Naive thymus-derived CD8-positive, alpha-beta T cell (primary cell): ENCODE results near the gene TTC24. TPM values are rescaled to one million over a fixed set of nuclear protein-coding genes. Genes with fewer than 3 reads are reported as not detected.

Source experiments
- ATAC-seq, 2 donors: fragments of 150-1000 bp; cut with Tn5 transposase in 1 of 2; sonication (Bioruptor Pico), chemical (Tn5 transposase) in 1 of 2; 1 replicate in 1 of 2; 2 replicates in 1 of 2; pipeline ENCODE4 v1.10.0; 2021; ENCODE audit warnings: mild to moderate bottlenecking in 2 of 2, moderate library complexity in 2 of 2
- POLR2A ChIA-PET: fragments of 350-600 bp; sonication (Branson Sonifier 250); formaldehyde crosslinking; loops from one replicate; lab custom pipeline; 2021; ENCODE audit warnings: antibody characterized with exemption; lab: Charles Lee
- DNase-seq, 10 donors: peaks; one replicate each; pipeline versions ENCODE4 v3.0.0 to v3.0.0-alpha.2; 2020 to 2022
- H3K27ac Mint-ChIP-seq, 10 donors: one replicate each; pipeline ENCODE4 v1.8.0; 2020 to 2022; ENCODE audit warnings: mild to moderate bottlenecking in 10 of 10, mixed read lengths in 10 of 10, moderate library complexity in 4 of 10, inconsistent platforms in 1 of 10
- H3K27me3 Mint-ChIP-seq, 5 donors: one replicate each; pipeline ENCODE4 v1.8.0; 2021 to 2022; ENCODE audit warnings: mixed read lengths in 5 of 5
- H3K36me3 Mint-ChIP-seq, 3 donors: one replicate each; pipeline ENCODE4 v1.8.0; 2020 to 2022; ENCODE audit warnings: mixed read lengths in 3 of 3, mild to moderate bottlenecking in 2 of 3, inconsistent platforms in 1 of 3
- H3K4me1 Mint-ChIP-seq, 4 donors: one replicate each; pipeline ENCODE4 v1.8.0; 2021 to 2022; ENCODE audit warnings: mixed read lengths in 4 of 4
- H3K4me3 Mint-ChIP-seq, 10 donors: one replicate each; pipeline ENCODE4 v1.8.0; 2020 to 2022; ENCODE audit warnings: mild to moderate bottlenecking in 10 of 10, mixed read lengths in 10 of 10, moderate library complexity in 6 of 10, inconsistent platforms in 1 of 10
- H3K9me3 Mint-ChIP-seq, 9 donors: one replicate each; pipeline ENCODE4 v1.8.0; 2020 to 2022; ENCODE audit warnings: mixed read lengths in 9 of 9, mild to moderate bottlenecking in 3 of 9, inconsistent platforms in 1 of 9, moderate library complexity in 1 of 9
- polyA plus RNA-seq, 3 donors: library from polyadenylated mRNA; unstranded; fragments of 300-500 nt; fragmentation: Illumina TruSeq; gene quantifications; one replicate each; pipeline ENCODE4 v1.2.3, GENCODE V29; 2021
- total RNA-seq, 8 experiments: library from RNA in 2 of 8; stranded (reverse) in 2 of 8; gene quantifications; one replicate each; pipeline ENCODE4 v1.2.3 and lab custom pipeline; 2021 to 2026

TTC24 gene
- total and polyA plus RNA-seq, 5 experiments from 2014 or later, result 3.8 to 44.3 (median 6.7) TPM

GRCh38 chr1:156591181-156591431, 11.6 kb downstream of the TTC24 start:
- POLR2A ChIA-PET, result interaction anchor here (0.5 to 3.5 kb wide), 15 partner anchors 9 to 206 kb away, joined by 3 to 37 read pairs (median 5); partner anchors contain the start of genes GPATCH4, MEF2D and TTC24
- Mint-ChIP-seq H3K27me3 (no peaks in the 10 kb centered on the region), H3K36me3 (peaks cover 0 to 15% (median 2%) of the 10 kb centered on the region in 3 donors)

GRCh38 chr1:156591432-156592157, 12.1 kb downstream of the TTC24 start, which contains the start of gene NAXE:
NAXE (plus strand) TSS chr1:156591776; CDS start chr1:156591805, 29 bp downstream.
- peak within 1 kb of the TSS; percentile 88 to 96 (median 95) for H3K27ac Mint-ChIP-seq
- peaks cover 0 to 19% (median 2%) of the 10 kb centered on the region in 3 donors for H3K36me3 Mint-ChIP-seq
- peak within 1 kb of the TSS; percentile 76 to 93 (median 90) for H3K4me3 Mint-ChIP-seq
- H3K9me3 Mint-ChIP-seq, result no peaks in the 10 kb centered on the region
- POLR2A ChIA-PET, result interaction anchor here (0.5 to 3.5 kb wide), 18 partner anchors 9 to 254 kb away, joined by 3 to 37 read pairs (median 4); partner anchors contain the start of genes CCT3, GPATCH4, MEF2D and TTC24
- H3K27me3 Mint-ChIP-seq, result no peaks in the 10 kb centered on the region
- DNase-seq (peak; percentile 39 to 78 (median 68)), ATAC-seq (peak; percentile 95 to 96)
- H3K4me1 Mint-ChIP-seq, result peaks cover 14 to 29% (median 16%) of the 10 kb centered on the region in 4 donors

More at GRCh38 chr1:156591181-156591431, 11.6 kb downstream of the TTC24 start:
- Mint-ChIP-seq H3K4me3 (peak overlapping the region; percentile 76 to 93 (median 90)), H3K4me1 (peaks cover 14 to 29% (median 16%) of the 10 kb centered on the region in 4 donors), H3K27ac (peak overlapping the region; percentile 88 to 96 (median 95)), H3K9me3 (no peaks in the 10 kb centered on the region)
- DNase-seq, result no peak
- peak in 1 of 2 donors; percentile 34 for ATAC-seq

GRCh38 chr1:156592158-156592909, 12.8 kb downstream of the TTC24 start:
- POLR2A ChIA-PET, result interaction anchor here (0.6 to 3.5 kb wide), 12 partner anchors 9 to 255 kb away, joined by 3 to 37 read pairs (median 6); partner anchors contain the start of genes CCT3, GPATCH4, MEF2D and TTC24
- H3K27ac Mint-ChIP-seq, result peak overlapping the region; percentile 73 to 94 (median 86)
- H3K27me3 Mint-ChIP-seq, result no peaks in the 10 kb centered on the region
- peaks cover 2 to 26% (median 7%) of the 10 kb centered on the region in 3 donors for H3K36me3 Mint-ChIP-seq
- no peak for ATAC-seq
- H3K4me1 Mint-ChIP-seq, result peaks cover 16 to 28% (median 17%) of the 10 kb centered on the region in 4 donors
- no peak for DNase-seq
- H3K4me3 Mint-ChIP-seq, result peak overlapping the region; percentile 76 to 93 (median 82)
- no peaks in the 10 kb centered on the region for H3K9me3 Mint-ChIP-seq

- H3K9me3 Mint-ChIP-seq, result no peaks in the 10 kb centered on the region
- H3K4me1 Mint-ChIP-seq, result peaks cover 16 to 30% (median 17%) of the 10 kb centered on the region in 4 donors
- no peak for DNase-seq
- H3K4me3 Mint-ChIP-seq, result peak overlapping the region; percentile 76 to 93 (median 82)
- H3K27me3 Mint-ChIP-seq, result no peaks in the 10 kb centered on the region
- ATAC-seq, result no peak
- POLR2A ChIA-PET, result interaction anchor here (0.8 to 3.5 kb wide), 7 partner anchors 8 to 255 kb away, joined by 3 to 37 read pairs (median 12); partner anchors contain the start of genes CCT3, GPATCH4 and MEF2D
- H3K27ac Mint-ChIP-seq, result peak overlapping the region; percentile 70 to 94 (median 86)
- H3K36me3 Mint-ChIP-seq, result peaks cover 2 to 33% (median 7%) of the 10 kb centered on the region in 3 donors
Measured at GRCh38 chr1:156592910-156593660, 13.6 kb downstream of the TTC24 start.

GRCh38 chr1:156593661-156593989, 14.1 kb downstream of the TTC24 start:
- DNase-seq (no peak), ATAC-seq (no peak)
- Mint-ChIP-seq H3K27me3 (no peaks in the 10 kb centered on the region), H3K9me3 (no peaks in the 10 kb centered on the region), H3K27ac (peak overlapping the region in 1 of 10 donors; percentile 7), H3K4me1 (peaks cover 16 to 33% (median 20%) of the 10 kb centered on the region in 4 donors), H3K36me3 (peaks cover 2 to 39% (median 7%) of the 10 kb centered on the region in 3 donors), H3K4me3 (peak overlapping the region in 1 of 10 donors; percentile 93)
- POLR2A ChIA-PET, result interaction anchor here (1.0 to 3.5 kb wide), 4 partner anchors 11 to 102 kb away, joined by 3 to 37 read pairs (median 20); partner anchors contain the start of gene MEF2D

GRCh38 chr1:156594190-156594589, 14.7 kb downstream of the TTC24 start:
- Mint-ChIP-seq H3K27ac (peak overlapping the region in 4 of 10 donors; percentile 7 to 36 (median 9)), H3K4me1 (peaks cover 18 to 36% (median 23%) of the 10 kb centered on the region in 4 donors), H3K27me3 (no peaks in the 10 kb centered on the region), H3K4me3 (peak overlapping the region in 1 of 10 donors; percentile 65), H3K36me3 (peaks cover 2 to 42% (median 7%) of the 10 kb centered on the region in 3 donors), H3K9me3 (no peaks in the 10 kb centered on the region)
- DNase-seq (no peak), ATAC-seq (no peak)
- POLR2A ChIA-PET, result interaction anchor here (1.0 to 3.5 kb wide), 4 partner anchors 11 to 102 kb away, joined by 3 to 37 read pairs (median 20); partner anchors contain the start of gene MEF2D

- POLR2A ChIA-PET, result interaction anchor here (1.2 kb wide), 1 partner anchor 90 kb away, joined by 10 read pairs; no protein-coding TSS in a partner anchor
- no peak overlapping the region for H3K4me3 Mint-ChIP-seq
- peaks cover 2 to 44% (median 7%) of the 10 kb centered on the region in 3 donors for H3K36me3 Mint-ChIP-seq
Measured at GRCh38 chr1:156595016-156595415, 15.5 kb downstream of the TTC24 start.

GRCh38 chr1:156596426-156596825, 16.9 kb downstream of the TTC24 start:
- Mint-ChIP-seq H3K9me3 (no peaks in the 10 kb centered on the region), H3K27ac (peak overlapping the region in 6 of 10 donors; percentile 9 to 65 (median 38)), H3K36me3 (peaks cover 2 to 44% (median 7%) of the 10 kb centered on the region in 3 donors), H3K4me1 (peaks cover 24 to 45% (median 33%) of the 10 kb centered on the region in 4 donors), H3K4me3 (no peak overlapping the region), H3K27me3 (no peaks in the 10 kb centered on the region)
- POLR2A ChIA-PET, result interaction anchor here (0.6 to 1.2 kb wide), 3 partner anchors 8 to 91 kb away, joined by 3 to 10 read pairs (median 6); no protein-coding TSS in a partner anchor
- ATAC-seq, result no peak
- DNase-seq, result no peak

More at GRCh38 chr1:156595016-156595415, 15.5 kb downstream of the TTC24 start:
- DNase-seq (no peak), ATAC-seq (no peak)
- Mint-ChIP-seq H3K4me1 (peaks cover 21 to 42% (median 26%) of the 10 kb centered on the region in 4 donors), H3K27me3 (no peaks in the 10 kb centered on the region), H3K27ac (peak overlapping the region in 7 of 10 donors; percentile 6 to 85 (median 26)), H3K9me3 (no peaks in the 10 kb centered on the region)

- peak overlapping the region in 1 of 10 donors; percentile 47 for H3K27ac Mint-ChIP-seq
- POLR2A ChIA-PET, result interaction anchor here (0.6 to 1.1 kb wide), 4 partner anchors 17 to 137 kb away, joined by 3 to 4 read pairs (median 4); no protein-coding TSS in a partner anchor
Measured at GRCh38 chr1:156598125-156598524, 18.6 kb downstream of the TTC24 start.

GRCh38 chr1:156598731-156599432, 19.4 kb downstream of the TTC24 start:
- POLR2A ChIA-PET, result interaction anchor here (0.6 to 3.4 kb wide), 8 partner anchors 7 to 141 kb away, joined by 3 to 28 read pairs (median 4); partner anchors contain the start of genes MEF2D and NAXE

More at GRCh38 chr1:156598125-156598524, 18.6 kb downstream of the TTC24 start:
- H3K27me3 Mint-ChIP-seq, result no peaks in the 10 kb centered on the region
- DNase-seq, result no peak
- ATAC-seq, result no peak
- peaks cover 2 to 44% (median 7%) of the 10 kb centered on the region in 3 donors for H3K36me3 Mint-ChIP-seq
- peaks cover 25 to 47% (median 41%) of the 10 kb centered on the region in 4 donors for H3K4me1 Mint-ChIP-seq
- H3K9me3 Mint-ChIP-seq, result no peaks in the 10 kb centered on the region
- H3K4me3 Mint-ChIP-seq, result no peak overlapping the region

More at GRCh38 chr1:156598731-156599432, 19.4 kb downstream of the TTC24 start:
- ATAC-seq, result no peak
- H3K4me1 Mint-ChIP-seq, result peaks cover 25 to 45% (median 41%) of the 10 kb centered on the region in 4 donors
- H3K27ac Mint-ChIP-seq, result peak overlapping the region in 8 of 10 donors; percentile 43 to 91 (median 56)
- H3K27me3 Mint-ChIP-seq, result no peaks in the 10 kb centered on the region
- H3K4me3 Mint-ChIP-seq, result peak overlapping the region in 4 of 10 donors; percentile 9 to 100 (median 28)
- no peaks in the 10 kb centered on the region for H3K9me3 Mint-ChIP-seq
- peaks cover 2 to 44% (median 7%) of the 10 kb centered on the region in 3 donors for H3K36me3 Mint-ChIP-seq
- DNase-seq, result no peak
